CD4-positive, alpha-beta T cell treated with Interleukin-21 for 1 hour (primary cell): ENCODE results near the gene MAP4K1.
"Not testable (repeated sequence)": the region's sequence is repeated elsewhere in the genome, so short reads cannot be mapped to it uniquely, and the experiment has no call there.

Source experiments
- DNase-seq: peaks from one replicate; pipeline ENCODE4 v3.0.0-alpha.2; 2020

MAP4K1 gene

DNA sequence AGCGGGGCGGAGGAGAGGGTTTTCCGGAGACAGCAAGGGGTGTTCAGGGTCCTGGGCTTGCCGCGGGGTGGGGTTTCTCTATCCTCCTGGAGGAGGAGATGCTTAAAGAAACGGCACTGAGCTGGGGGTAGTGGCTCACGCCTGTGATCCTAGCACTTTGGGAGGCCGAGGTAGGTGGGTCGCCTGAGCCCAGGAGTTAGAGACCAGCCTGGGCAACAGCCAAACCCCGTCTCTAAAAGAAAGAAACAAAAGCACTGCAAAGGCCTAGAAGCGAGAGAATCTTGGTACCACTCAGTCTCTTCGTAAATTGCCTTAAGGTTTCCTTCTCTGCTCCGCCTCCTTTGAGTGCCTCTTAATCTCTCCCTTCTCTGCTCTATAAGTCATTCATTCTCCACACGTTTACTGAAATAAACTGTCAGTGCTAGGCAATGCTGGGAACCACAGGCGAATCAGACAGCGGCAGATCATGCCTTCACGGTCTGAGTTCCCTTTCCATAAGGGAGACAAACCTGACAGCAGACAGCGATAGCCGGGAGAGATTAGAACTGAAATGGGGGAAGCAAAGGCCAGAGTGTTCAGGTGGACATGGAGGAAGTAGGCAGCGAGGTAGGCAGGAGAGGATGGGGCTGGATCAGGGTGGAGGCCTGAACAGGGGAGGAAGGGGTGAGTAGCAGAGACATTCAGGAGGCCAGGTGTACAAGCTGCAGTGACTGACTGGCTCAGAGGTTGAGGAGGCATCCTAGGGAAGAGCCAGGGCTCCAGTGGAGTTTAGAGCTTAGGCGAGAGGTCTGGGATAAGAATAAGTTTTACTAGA, 1.8 kb upstream of the MAP4K1 start:
- no peak for DNase-seq

DNA sequence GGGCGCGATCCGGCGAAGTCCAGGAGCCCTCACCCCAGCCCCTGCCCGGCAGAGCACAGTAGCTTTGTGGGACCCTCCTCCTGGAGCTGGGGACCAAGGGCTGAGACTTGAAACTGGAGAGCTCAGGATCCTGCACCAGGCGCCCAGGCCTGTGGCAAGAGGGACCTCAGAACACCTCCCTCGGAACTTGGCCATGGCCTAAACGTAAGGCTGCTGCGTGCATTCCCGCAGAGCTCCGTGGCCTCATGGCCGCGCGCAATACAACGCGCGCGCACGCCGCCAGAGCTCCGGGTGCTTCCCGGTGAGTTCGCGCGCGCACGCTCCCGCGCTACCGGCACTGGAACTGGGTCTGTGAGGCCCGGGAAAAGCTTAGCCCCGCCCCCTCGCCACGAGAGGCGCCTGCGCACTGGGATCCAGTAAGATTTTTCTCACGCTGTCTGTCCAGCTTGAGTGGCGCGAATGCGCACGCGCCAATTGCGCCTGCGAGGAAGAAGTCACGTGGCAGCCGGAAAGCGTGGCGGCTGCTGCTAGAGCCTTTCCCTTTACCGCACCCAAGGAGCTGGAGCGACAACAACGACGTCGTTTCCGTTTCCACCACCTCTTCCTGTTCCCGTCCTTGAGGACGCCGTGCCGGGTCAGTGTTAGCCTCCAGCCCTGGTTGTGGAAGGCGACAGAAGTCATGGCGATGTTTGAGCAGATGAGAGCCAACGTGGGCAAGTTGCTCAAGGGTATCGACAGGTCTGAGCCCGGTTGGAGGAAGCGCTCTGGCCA, 1.0 kb upstream of the MAP4K1 start, which contains the start of gene EIF3K:
TSS of gene EIF3K (plus strand) at position 599 of the 771 bp plus-strand sequence. CDS start at position 680, 81 bp downstream.
- DNase-seq = peak; percentile 97

DNA sequence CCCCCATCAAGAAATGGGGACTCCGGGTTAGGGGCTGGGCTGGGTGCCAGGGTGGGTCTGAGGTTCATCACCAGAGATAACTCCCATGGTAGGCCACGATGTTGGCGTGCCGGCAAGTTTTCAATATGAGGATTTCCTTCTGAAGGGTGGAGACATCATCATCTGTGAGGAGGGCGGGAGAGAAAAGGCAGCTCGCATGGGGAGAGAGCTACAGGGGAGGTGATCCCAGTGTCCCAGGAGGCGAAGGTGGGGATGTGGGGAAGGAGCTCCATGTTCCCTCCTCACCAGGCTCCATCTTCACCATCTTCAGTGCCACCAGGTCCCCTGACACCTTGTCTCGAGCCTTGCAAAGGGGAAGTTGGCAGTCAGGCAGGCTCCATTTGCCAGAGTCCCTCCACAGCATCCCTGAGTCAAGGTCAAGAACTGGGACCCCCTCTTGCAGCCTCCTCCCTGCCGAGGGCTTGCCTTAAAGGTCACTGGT, 430 bp downstream of the MAP4K1 start:
- DNase-seq = no peak

DNA sequence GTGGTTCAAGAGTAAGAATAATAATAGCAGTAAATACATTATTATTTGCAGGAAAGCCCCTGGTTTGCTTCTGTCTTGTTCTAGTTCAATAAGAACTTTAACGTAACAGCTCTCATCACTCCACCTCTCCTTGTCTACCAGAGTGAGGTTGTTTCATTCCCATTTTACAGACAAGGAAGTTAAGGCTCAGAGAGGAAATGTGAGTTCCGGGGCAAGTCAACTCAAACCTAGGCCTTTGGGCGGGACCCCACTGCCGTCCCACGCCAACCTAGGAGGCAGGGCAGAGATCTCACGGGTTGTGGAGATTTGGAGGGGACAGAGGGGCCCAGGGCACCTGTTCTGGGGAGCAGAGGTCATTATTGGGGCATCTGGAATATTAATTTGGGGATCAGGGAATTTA, 1.5 kb downstream of the MAP4K1 start:
- DNase-seq = no peak

- no peak for DNase-seq
These were observed 2.7 kb downstream of the MAP4K1 start for GRCh38 chr19:38615007-38615581.

DNA sequence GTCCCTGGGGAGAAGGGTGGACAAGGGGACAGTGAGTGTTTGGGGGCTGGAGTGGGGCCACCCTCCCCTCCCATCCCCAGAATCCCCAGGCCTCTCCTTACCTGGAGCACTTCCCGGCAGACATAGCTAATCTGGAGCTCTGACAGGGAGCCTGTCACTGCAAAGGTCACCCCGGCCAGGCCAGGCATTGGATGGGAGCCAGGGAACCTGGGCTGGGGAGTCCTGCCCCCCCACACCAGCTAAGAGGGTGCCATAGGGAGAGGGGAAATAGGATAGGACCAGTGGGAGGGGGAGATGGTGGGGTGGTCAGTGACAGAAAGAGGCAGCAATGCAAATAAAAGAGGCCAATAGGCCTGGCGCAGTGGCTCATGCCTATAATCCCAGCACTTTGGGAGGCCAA, 3.5 kb downstream of the MAP4K1 start:
- no peak for DNase-seq

DNA sequence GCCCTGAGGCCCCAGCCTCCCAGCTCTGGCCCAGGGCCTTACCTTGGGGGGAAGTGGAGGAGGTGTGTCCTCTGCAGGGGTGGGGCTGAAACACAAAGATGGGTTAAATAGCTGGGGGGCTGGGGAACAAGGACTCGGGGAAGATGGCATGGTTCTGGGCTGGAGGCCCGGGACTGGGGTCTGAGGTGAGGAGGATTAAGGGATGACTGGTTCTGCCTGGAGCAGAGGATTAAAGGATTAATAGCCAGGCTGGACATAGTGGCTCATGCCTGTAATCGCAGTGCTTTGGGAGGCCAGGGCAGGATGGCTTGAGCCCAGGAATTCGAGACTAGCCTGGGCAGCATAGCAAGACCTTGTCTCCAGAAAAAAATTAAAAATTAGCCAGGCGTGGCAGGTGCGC, 11.6 kb downstream of the MAP4K1 start:
- no peak for DNase-seq

- DNase-seq = not testable (repeated sequence)
These were observed 14.9 kb downstream of the MAP4K1 start for GRCh38 chr19:38602856-38603255.

- DNase-seq = no peak
These were observed 18.0 kb downstream of the MAP4K1 start for GRCh38 chr19:38599722-38600121.

GRCh38 chr19:38597075-38597474, 20.7 kb downstream of the MAP4K1 start:
- no peak for DNase-seq

DNA sequence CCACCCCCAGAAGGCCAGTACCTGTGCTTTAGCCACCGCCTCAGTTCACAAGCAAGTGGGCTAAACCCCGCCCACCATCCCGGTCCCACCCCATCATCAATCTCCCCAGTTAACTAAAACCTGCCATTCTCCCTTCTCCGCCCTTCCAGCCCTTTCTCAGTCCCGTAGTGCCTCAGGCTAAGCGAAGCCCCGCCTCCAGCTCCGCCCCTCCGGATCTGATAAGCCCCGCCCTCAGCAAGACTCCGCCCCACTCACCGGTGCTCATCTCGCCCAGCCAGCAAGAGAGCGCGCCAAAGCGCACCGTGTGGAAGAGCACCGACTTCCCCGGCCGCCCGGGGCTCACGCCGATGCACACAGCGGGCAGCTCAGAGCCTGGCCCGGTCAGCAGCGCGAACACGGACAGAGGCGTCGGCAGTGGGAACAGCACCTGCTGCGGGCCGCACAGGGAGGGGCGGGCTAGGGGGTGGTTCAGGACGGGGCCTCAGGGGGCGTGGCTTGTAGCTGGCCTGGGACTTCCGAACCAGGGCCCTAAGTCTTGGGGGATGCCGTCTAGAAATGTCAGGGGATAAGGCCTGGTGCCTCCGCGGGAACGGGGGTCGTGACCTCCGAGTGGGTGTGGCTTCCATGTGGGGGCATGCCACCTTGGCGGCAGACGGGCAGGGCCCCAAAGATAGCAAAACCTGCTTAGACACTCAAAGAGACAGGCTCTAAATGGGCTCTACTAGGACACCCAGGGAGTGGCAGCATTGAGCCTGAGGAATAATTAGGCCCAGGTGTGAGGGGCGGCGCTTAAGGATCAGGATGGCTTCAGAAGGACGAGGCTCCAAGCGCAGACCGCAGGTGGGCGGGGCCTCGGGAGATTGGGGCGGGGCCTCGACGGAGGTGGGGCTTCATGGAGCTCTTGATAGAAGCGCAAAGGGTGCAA, 21.4 kb downstream of the MAP4K1 start:
- peak; percentile 24 for DNase-seq

- no peak for DNase-seq
These were observed 24.8 kb downstream of the MAP4K1 start for GRCh38 chr19:38592940-38593339.

- no peak for DNase-seq
These were observed 29.7 kb downstream of the MAP4K1 start for GRCh38 chr19:38588041-38588440.

DNA sequence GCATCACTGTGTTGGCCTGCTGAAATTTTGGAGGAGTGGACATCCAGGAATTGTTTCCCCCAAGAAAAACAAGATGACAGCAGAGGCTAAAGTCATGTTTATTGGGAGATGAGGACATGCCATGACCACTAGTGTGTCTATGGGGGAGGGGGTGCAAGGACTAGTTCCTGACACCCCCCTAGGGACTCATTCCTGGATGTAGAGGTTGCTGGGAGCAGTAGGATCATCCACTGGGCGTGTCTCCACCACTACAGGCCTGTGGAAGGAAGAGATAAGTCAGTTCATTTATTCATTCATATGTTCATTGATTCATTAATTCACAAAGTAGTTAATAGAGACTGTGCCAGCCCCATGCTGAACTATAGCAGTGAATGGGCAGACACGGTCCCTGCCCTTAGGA, 30.2 kb downstream of the MAP4K1 start:
- DNase-seq = no peak

- DNase-seq = no peak
These were observed 33.8 kb downstream of the MAP4K1 start for GRCh38 chr19:38583985-38584305.

- DNase-seq = no peak
These were observed 34.4 kb downstream of the MAP4K1 start for GRCh38 chr19:38583219-38583984.

GRCh38 chr19:38580080-38580479, 37.7 kb downstream of the MAP4K1 start:
- no peak for DNase-seq

- peak; percentile 32 for DNase-seq
These were observed 38.4 kb downstream of the MAP4K1 start for GRCh38 chr19:38579304-38579703.

- DNase-seq = no peak
These were observed 39.9 kb downstream of the MAP4K1 start for GRCh38 chr19:38577826-38578225.

DNA sequence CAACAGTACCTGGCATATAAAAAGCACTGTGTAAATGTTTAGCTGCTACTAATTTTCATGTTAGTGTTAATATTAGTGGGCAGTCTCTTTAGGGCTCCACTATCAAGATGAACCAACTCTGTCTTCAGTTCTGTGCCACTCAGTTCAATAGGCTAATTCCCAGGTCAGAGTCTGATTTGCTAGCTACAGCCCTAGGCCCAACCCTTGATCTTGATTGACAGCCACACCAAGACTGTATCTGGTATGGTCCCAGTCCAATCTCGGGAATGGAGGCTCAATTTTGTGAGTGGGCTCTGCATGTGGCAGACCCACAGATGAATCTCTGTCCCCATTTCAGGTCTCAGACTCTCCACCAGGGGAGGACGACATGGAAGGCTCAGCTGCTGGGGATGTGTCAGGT, 46.1 kb downstream of the MAP4K1 start:
- DNase-seq = no peak

DNA sequence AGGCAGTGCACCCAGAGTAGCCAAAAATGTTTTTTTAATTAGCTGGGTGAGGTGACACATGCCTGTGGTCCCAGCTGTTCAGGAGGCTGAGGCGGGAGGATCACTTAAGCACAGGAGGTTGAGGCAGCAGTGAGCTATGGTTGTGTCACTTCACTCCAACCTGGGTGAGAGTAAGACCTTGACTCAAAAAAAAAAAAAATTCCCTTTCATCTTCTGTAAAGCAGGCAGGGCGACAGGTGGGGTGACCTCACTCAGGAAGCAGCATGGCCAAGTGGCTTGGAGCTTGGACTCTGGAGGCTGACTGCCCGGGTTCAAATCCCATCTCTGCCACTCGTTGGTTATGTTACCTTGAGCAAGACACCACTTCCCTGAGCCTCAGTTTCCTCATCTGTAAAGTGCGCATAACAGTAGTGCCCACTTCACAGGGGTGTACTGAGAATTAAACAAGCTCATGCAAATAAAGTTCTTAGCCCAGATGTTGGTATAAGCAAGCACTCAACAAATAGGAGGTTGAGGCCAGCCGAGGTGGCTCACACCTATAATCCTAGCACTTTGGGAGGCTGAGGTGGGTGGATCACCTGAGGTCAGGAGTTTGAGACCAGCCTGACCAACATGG, 48.3 kb downstream of the MAP4K1 start:
- DNase-seq = no peak
